ELR (cell line): ENCODE measurements around the gene SHISAL1.

Experiments used
- DNase-seq: peaks from one replicate; pipeline ENCODE4 v3.0.0-alpha.2; 2015; ENCODE audit warnings: low read depth

Gene SHISAL1

GRCh38 chr22:44209343-44209742 lies 103.4 kb downstream of the SHISAL1 start:
- no peak for DNase-seq

GRCh38 chr22:44207981-44208317 lies 104.8 kb downstream of the SHISAL1 start:
- no peak for DNase-seq

GRCh38 chr22:44207173-44207980 lies 105.4 kb downstream of the SHISAL1 start:
- no peak for DNase-seq

- no peak for DNase-seq
These were observed 106.1 kb downstream of the SHISAL1 start for GRCh38 chr22:44206696-44207095.

- DNase-seq = no peak
These were observed 106.5 kb downstream of the SHISAL1 start for GRCh38 chr22:44206330-44206645.

GRCh38 chr22:44205516-44206329 lies 107.0 kb downstream of the SHISAL1 start:
- DNase-seq = no peak

GRCh38 chr22:44204739-44205515 lies 107.8 kb downstream of the SHISAL1 start:
- no peak for DNase-seq

- no peak for DNase-seq
These were observed 109.5 kb downstream of the SHISAL1 start for GRCh38 chr22:44203203-44203602.

- DNase-seq = peak; percentile 56
These were observed 110.4 kb downstream of the SHISAL1 start for GRCh38 chr22:44202261-44202789.

GRCh38 chr22:44201665-44202064 lies 111.1 kb downstream of the SHISAL1 start:
- DNase-seq = no peak

GRCh38 chr22:44200855-44201550 lies 111.7 kb downstream of the SHISAL1 start:
- DNase-seq = no peak

GRCh38 chr22:44200451-44200850 lies 112.3 kb downstream of the SHISAL1 start:
- no peak for DNase-seq

- no peak for DNase-seq
These were observed 112.9 kb downstream of the SHISAL1 start for GRCh38 chr22:44199866-44200265.

- no peak for DNase-seq
These were observed 113.6 kb downstream of the SHISAL1 start for GRCh38 chr22:44199164-44199563.

- no peak for DNase-seq
These were observed 115.5 kb downstream of the SHISAL1 start for GRCh38 chr22:44197271-44197670.

- no peak for DNase-seq
These were observed 116.0 kb downstream of the SHISAL1 start for GRCh38 chr22:44196731-44197131.

GRCh38 chr22:44196241-44196640 lies 116.5 kb downstream of the SHISAL1 start:
- DNase-seq = no peak

GRCh38 chr22:44195189-44195871 lies 117.4 kb downstream of the SHISAL1 start:
- no peak for DNase-seq

- no peak for DNase-seq
These were observed 118.2 kb downstream of the SHISAL1 start for GRCh38 chr22:44194569-44194968.
